ENCODE data around the gene SPATA1. TPM values are rescaled to one million over a fixed set of nuclear protein-coding genes. Genes with fewer than 3 reads are reported as not detected.

Gene SPATA1
- total RNA-seq, 4 donors from 2014 or later = 0.35 TPM; not detected in 3

- Histone ChIP-seq H3K4me3 (peak overlapping the region; percentile 70 to 89 (median 88)), H3K27me3 (no peaks in the 10 kb centered on the region), H3K36me3 (no peaks in the 10 kb centered on the region), H3K27ac (peak overlapping the region; percentile 91 to 97 (median 96)), H3K9me3 (no peaks in the 10 kb centered on the region), H3K4me1 (peaks cover 14 to 22% of the 10 kb centered on the region in 2 donors)
- intact Hi-C loops (cut with DNase I; ENCODE audit: low total_unique reads) (loop anchor here (1.0 to 5.0 kb wide), 5 partner anchors 30 to 116 kb away; partner anchors contain the start of genes GNG5, RPF1, SPATA1 and SSX2IP), in situ Hi-C loops (cut with MboI; ENCODE audit: low sequenced_read_pairs in 4 of 4) (loop anchor here in 2 of 4 donors (5.0 kb wide), 3 partner anchors 68 to 117 kb away; partner anchors contain the start of genes GNG5 (in 1 of the 2), SPATA1 (in 1 of the 2) and SSX2IP (in 1 of the 2))
- ATAC-seq (no peak), DNase-seq (no peak)
- no peak for TF ChIP-seq POLR2A (IDR thresholded peaks at IDR 0.05)
Measured at GRCh38 chr1:84574936-84575335, 68.8 kb downstream of the SPATA1 start.

GRCh38 chr1:84581648-84582047 is 75.5 kb downstream of the SPATA1 start:
- H3K9me3 ChIP-seq = no peaks in the 10 kb centered on the region
- intact Hi-C loops (cut with DNase I; ENCODE audit: low total_unique reads) = no loop called here
- H3K27ac ChIP-seq = no peak overlapping the region
- H3K36me3 ChIP-seq = no peaks in the 10 kb centered on the region
- in situ Hi-C loops (cut with MboI; ENCODE audit: low sequenced_read_pairs in 4 of 4) = no loop called here
- DNase-seq (no peak), ATAC-seq (no peak)
- H3K27me3 ChIP-seq = no peaks in the 10 kb centered on the region
- no peak overlapping the region for H3K4me3 ChIP-seq
- TF ChIP-seq POLR2A (IDR thresholded peaks at IDR 0.05) = no peak
- no peak for TF ChIP-seq CTCF (IDR thresholded peaks at IDR 0.05 in 4 of 5, conservative IDR thresholded peaks at IDR 0.05 in 1 of 5)
- H3K4me1 ChIP-seq = no peaks in the 10 kb centered on the region

- Histone ChIP-seq H3K27ac (peak overlapping the region in 1 of 4 donors; percentile 20), H3K9me3 (no peaks in the 10 kb centered on the region), H3K4me3 (no peak overlapping the region), H3K27me3 (no peaks in the 10 kb centered on the region), H3K4me1 (peaks cover 0 to 6% of the 10 kb centered on the region in 2 donors), H3K36me3 (no peaks in the 10 kb centered on the region)
- in situ Hi-C loops (cut with MboI; ENCODE audit: low sequenced_read_pairs in 4 of 4) (no loop called here), intact Hi-C loops (cut with DNase I; ENCODE audit: low total_unique reads) (no loop called here)
- DNase-seq = no peak
- no peak for ATAC-seq
- TF ChIP-seq CTCF (IDR thresholded peaks at IDR 0.05 in 4 of 5, conservative IDR thresholded peaks at IDR 0.05 in 1 of 5) = no peak
- no peak for TF ChIP-seq POLR2A (IDR thresholded peaks at IDR 0.05)
Measured at GRCh38 chr1:84582802-84583587, 76.8 kb downstream of the SPATA1 start.

GRCh38 chr1:84583648-84584047 is 77.5 kb downstream of the SPATA1 start:
- no peak for TF ChIP-seq CTCF (IDR thresholded peaks at IDR 0.05 in 4 of 5, conservative IDR thresholded peaks at IDR 0.05 in 1 of 5)
- no peak for TF ChIP-seq POLR2A (IDR thresholded peaks at IDR 0.05)
- Histone ChIP-seq H3K4me3 (no peak overlapping the region), H3K4me1 (peaks cover 0 to 6% of the 10 kb centered on the region in 2 donors), H3K27ac (peak overlapping the region in 1 of 4 donors; percentile 20), H3K27me3 (no peaks in the 10 kb centered on the region), H3K36me3 (no peaks in the 10 kb centered on the region), H3K9me3 (no peaks in the 10 kb centered on the region)
- DNase-seq (no peak), ATAC-seq (no peak)
- in situ Hi-C loops (cut with MboI; ENCODE audit: low sequenced_read_pairs in 4 of 4) (no loop called here), intact Hi-C loops (cut with DNase I; ENCODE audit: low total_unique reads) (no loop called here)

DNA sequence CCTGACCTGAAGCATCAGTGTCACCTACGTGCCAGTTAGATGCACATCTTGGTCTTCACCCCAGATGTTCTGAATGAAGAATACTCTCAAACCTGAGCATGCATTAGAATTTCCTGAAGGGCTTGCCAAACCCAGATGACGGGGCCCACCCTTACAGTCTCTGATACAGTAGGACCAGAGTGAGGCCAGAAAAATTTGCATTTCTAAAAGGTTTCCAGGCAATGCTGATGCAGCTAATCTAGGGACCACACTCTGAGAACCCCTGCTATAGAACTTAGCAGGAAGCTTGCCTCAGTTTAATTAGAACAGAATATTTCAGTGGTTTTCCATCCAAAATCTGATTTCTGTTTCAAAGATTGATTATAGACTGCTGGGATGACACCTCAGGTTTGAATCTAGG is 77.9 kb downstream of the SPATA1 start:
- no peak for ATAC-seq
- in situ Hi-C loops (cut with MboI; ENCODE audit: low sequenced_read_pairs in 4 of 4) (no loop called here), intact Hi-C loops (cut with DNase I; ENCODE audit: low total_unique reads) (no loop called here)
- no peaks in the 10 kb centered on the region for H3K36me3 ChIP-seq
- no peak overlapping the region for H3K4me3 ChIP-seq
- no peak overlapping the region for H3K27ac ChIP-seq
- H3K9me3 ChIP-seq = no peaks in the 10 kb centered on the region
- H3K27me3 ChIP-seq = no peaks in the 10 kb centered on the region
- TF ChIP-seq CTCF (IDR thresholded peaks at IDR 0.05 in 4 of 5, conservative IDR thresholded peaks at IDR 0.05 in 1 of 5) (no peak), POLR2A (IDR thresholded peaks at IDR 0.05) (no peak)
- no peak for DNase-seq
- peaks cover 0 to 6% of the 10 kb centered on the region in 2 donors for H3K4me1 ChIP-seq

Measured in gastrocnemius medialis (tissue), 4 donors.